T1000 (cell line): ENCODE results near the gene TXNRD3.
"Not testable (repeated sequence)": the region's sequence is repeated elsewhere in the genome, so short reads cannot be mapped to it uniquely, and the experiment has no call there.

ENCODE experiments used
- DNase-seq: peaks from one replicate; lab custom pipeline; 2025; ENCODE audit warnings: mixed read lengths; lab: John Stamatoyannopoulos, UW

The TXNRD3 gene

GRCh38 chr3:126595479-126595878 lies 59.4 kb downstream of the TXNRD3 start:
- not testable (repeated sequence) for DNase-seq

DNA sequence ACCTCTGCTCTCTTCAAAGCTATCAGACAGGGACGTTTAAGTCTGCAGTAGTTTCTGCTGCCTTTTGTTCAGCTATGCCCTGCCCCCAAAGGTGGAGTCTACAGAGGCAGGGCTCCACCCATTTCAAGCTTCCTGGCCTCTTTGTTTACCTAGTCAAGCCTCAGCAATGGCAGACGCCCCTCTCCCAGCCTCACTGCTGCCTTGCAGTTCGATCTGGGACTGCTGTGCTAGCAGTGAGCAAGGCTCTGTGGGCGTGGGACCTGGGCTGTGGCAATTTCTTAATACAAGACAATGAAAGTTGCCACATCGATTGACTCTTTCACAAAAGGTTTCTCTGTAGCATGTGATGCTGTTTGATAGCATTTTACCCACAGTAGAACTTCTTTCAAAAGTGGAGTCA lies 63.4 kb downstream of the TXNRD3 start:
- DNase-seq = not testable (repeated sequence)

DNA sequence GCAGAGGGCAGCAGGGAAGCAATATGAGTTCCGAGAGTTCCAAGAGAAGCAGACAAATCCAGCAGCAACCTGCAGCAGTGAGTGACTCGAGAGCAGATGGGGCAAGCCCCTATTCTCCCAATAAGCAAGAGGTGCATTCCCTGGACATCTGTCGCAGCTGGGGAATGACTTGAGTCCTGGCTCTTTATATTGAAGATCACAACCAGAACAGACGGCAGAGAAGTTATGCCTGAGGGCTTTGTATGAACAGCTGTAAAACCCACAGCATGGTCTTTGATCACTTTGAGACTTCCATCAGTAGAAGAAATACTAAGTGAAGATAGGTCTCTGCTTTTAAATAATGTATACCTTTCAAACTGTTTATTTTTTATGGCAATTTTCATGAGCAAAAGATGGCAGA lies 72.6 kb downstream of the TXNRD3 start:
- DNase-seq = no peak

- no peak for DNase-seq
Measured at GRCh38 chr3:126581569-126581968, 73.4 kb downstream of the TXNRD3 start.

GRCh38 chr3:126580746-126581145 lies 74.2 kb downstream of the TXNRD3 start:
- no peak for DNase-seq

GRCh38 chr3:126578702-126579101 lies 76.2 kb downstream of the TXNRD3 start:
- no peak for DNase-seq

- DNase-seq = no peak
Measured at GRCh38 chr3:126577261-126577660, 77.7 kb downstream of the TXNRD3 start.

DNA sequence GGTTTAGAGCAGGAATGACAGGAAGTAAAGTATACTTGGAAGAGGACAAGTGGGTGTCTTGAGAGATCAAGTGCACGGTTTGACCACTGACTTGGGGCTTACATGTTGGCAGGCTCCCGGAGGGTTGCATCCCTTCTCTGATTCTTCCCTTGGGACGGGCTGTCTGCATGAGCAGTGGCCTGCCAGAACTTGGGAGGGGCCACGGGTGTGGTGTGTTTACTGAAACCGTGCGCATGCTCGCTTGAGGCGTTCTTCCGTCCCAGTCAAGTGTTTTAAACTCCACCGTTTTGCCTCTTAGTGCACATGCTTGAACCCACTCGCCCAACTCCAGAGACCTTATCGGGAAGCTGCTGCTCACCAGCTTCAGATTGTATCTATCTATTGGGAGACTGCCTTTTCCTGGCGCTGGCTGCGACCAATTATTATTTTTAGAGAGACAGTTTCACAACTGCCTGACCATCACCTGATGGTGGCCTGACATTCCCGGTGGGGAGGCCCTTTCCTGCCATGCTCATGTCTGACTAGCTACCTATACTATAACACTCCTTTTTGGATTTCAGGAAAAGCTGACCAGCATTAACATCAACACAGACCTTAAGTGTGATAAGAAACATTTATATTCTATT lies 81.3 kb downstream of the TXNRD3 start:
- no peak for DNase-seq

GRCh38 chr3:126571078-126571477 lies 83.8 kb downstream of the TXNRD3 start:
- DNase-seq = no peak

- no peak for DNase-seq
Measured at GRCh38 chr3:126570103-126570541, 84.8 kb downstream of the TXNRD3 start.

- DNase-seq = no peak
Measured at GRCh38 chr3:126569390-126569975, 85.4 kb downstream of the TXNRD3 start.

DNA sequence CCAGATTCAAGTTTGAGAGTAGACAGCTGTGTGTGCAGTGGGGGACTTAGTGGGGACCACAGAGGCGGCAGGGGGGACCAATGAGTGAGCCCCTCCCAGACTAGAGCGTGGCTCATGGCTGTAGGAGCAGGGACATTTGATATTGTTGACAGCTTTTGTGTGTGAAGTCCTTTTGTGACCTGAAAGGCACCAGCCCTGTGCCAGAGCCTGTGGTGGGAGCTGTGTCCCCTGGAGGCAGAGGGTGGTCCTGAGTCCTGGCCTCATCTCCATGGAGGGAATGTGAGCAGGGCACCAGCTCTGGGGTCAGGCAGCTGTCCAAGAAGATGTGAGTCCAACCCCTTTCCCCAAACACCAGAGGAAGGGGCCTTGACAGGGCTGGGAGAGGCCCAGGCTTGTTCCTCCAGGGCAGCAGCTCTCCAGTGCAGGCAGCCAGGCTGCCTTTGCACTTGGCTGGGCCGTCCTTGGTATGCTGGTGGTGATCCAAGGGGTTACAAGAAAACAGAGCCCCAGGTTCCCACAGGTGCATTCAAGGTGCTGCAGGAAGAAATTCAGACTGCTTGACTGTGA lies 86.1 kb downstream of the TXNRD3 start:
- no peak for DNase-seq

GRCh38 chr3:126567696-126568438 lies 87.1 kb downstream of the TXNRD3 start:
- no peak for DNase-seq

GRCh38 chr3:126562737-126563276 lies 92.1 kb downstream of the TXNRD3 start:
- DNase-seq = no peak

DNA sequence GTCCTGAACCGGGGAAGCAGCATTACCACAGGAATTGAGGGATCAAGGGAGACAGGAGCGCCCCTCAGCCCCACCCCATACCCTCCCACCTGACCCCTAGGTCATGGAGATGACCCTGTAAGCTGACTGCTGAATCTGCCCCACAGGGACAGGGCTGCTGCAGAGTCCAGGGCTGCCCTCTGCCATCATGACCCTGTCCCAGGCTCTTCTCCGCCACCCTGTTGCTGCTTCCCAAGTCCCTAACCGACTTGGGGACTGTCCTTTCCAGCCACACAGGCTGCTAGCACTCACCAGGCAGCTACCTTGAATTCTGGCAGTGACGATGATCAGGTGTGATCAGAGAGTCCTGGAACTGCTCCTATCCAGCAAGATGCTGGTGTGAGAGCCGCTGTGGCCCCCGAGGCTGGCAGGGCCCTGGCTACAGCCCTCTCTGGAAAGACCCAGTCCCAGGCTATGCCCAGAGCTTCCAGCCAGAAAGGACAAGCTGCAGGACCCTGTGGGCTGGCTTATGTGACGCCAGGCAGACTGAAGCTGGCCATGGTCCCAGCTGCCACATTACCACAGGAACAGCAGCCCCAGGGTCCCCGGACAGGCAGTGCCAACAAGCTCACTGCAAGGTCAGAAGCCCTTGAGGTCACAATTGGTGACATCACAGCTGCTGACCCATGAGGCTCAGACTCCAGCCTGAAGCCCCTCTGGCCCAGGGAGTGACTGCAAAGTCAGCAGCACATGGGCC lies 96.4 kb downstream of the TXNRD3 start, which contains the start of gene C3orf22:
Gene C3orf22 (minus strand): TSS at position 597 of the 736 bp plus-strand sequence. CDS start 5,542 bp downstream, outside the sequence.
- DNase-seq = no peak

GRCh38 chr3:126557761-126558160 lies 97.2 kb downstream of the TXNRD3 start:
- DNase-seq = no peak

DNA sequence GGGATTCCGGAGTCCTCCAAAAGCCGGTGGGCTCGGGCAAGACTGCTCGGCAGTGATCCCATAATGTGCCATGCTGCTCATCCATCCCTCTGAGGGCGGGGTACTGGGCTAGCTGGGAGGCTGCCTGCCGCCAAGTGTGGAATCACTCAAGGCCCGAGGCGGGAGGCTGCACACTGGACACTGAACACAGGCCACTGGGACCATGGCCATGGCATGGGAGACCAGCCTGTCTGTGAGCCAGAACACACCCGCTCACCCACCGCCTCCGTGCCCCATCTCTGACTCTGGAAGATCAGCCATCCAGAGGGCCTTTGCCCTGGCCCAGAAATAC lies 97.5 kb downstream of the TXNRD3 start:
- DNase-seq = no peak
